Caco-2 (cell line): ENCODE data around the gene CYP4F12. TPM values are rescaled to one million over a fixed set of nuclear protein-coding genes. Genes with fewer than 3 reads are reported as not detected.

Experiments
- BruUV-seq: library from RNA; stranded (reverse); fragments of 400-500 nt; replicated peaks from 2 replicates; lab custom pipeline; 2021; lab: Mats Ljungman, UMichigan
- CTCF ChIA-PET: fragments of 300-600 bp; sonication (Branson Sonifier 250); formaldehyde crosslinking; loops from one replicate; lab custom pipeline; 2022; ENCODE audit warnings: antibody characterized with exemption; lab: Charles Lee
- POLR2A ChIA-PET: fragments of 300-600 bp; sonication (Branson Sonifier 250); formaldehyde crosslinking; loops from one replicate; lab custom pipeline; 2022; ENCODE audit warnings: antibody characterized with exemption; lab: Charles Lee
- DNase-seq, 2 experiments: peaks; one replicate each; pipeline versions ENCODE4 v3.0.0 to v3.0.0-alpha.2; 2020 to 2022
- H3K27me3 ChIP-seq: replicated peaks from 2 replicates; pipeline ENCODE4 v1.6.0; 2011; ENCODE audit warnings: low read length; ENCODE audit not compliant: control insufficient read depth, insufficient read depth
- H3K36me3 ChIP-seq: 2 replicates; pipeline ENCODE4 v1.5.1; 2011; ENCODE audit warnings: low read length; ENCODE audit not compliant: control insufficient read depth, insufficient read depth
- H3K4me1 ChIP-seq: fragments of 250-450 bp; sonication (Bioruptor Pico); 2 replicates; pipeline ENCODE4 v1.5.1; 2020; ENCODE audit warnings: mild to moderate bottlenecking
- H3K4me3 ChIP-seq: 2 replicates; pipeline ENCODE4 v1.5.1; 2011; ENCODE audit warnings: low read depth, mild to moderate bottlenecking, control low read depth, low read length
- H3K9me3 ChIP-seq: fragments of 250-450 bp; sonication (Bioruptor Pico); 2 replicates; pipeline ENCODE4 v1.5.1; 2020; ENCODE audit warnings: mild to moderate bottlenecking, moderate library complexity
- H3K27ac Mint-ChIP-seq: one replicate; pipeline ENCODE4 v1.8.0; 2022; ENCODE audit warnings: mixed read lengths; ENCODE audit not compliant: unreplicated experiment
- H3K27me3 Mint-ChIP-seq: one replicate; pipeline ENCODE4 v1.8.0; 2022; ENCODE audit warnings: mixed read lengths; ENCODE audit not compliant: insufficient read depth, unreplicated experiment
- H3K36me3 Mint-ChIP-seq: one replicate; pipeline ENCODE4 v1.8.0; 2022; ENCODE audit warnings: mild to moderate bottlenecking, mixed read lengths; ENCODE audit not compliant: insufficient read depth, unreplicated experiment
- H3K4me1 Mint-ChIP-seq: one replicate; pipeline ENCODE4 v1.8.0; 2022; ENCODE audit warnings: low read depth, mixed read lengths; ENCODE audit not compliant: unreplicated experiment
- H3K4me3 Mint-ChIP-seq: one replicate; pipeline ENCODE4 v1.8.0; 2022; ENCODE audit warnings: mild to moderate bottlenecking, moderate library complexity, mixed read lengths; ENCODE audit not compliant: unreplicated experiment
- H3K9me3 Mint-ChIP-seq: one replicate; pipeline ENCODE4 v1.8.0; 2022; ENCODE audit warnings: mixed read lengths; ENCODE audit not compliant: unreplicated experiment
- intact Hi-C: fragments of 100-400 bp; cut with micrococcal nuclease; formaldehyde crosslinking; loops from one replicate; pipeline ENCODE4 v1.10.0; 2022; ENCODE audit not compliant: unreplicated experiment
- total RNA-seq: library from RNA; stranded (reverse); gene quantifications from 2 replicates; pipeline ENCODE4 v1.2.3, GENCODE V29; 2022
- TF ChIP-seq, protein P1 (sequence below), 2 experiments: fragments of 200-600 bp in 1 of 2; IDR thresholded peaks; 1 replicate in 1 of 2; 2 replicates in 1 of 2; pipeline versions ENCODE4 v1.5.1 to v1.8.0; 2011 to 2022; ENCODE audit warnings: antibody characterized with exemption in 1 of 2, control low read depth in 1 of 2, inconsistent platforms in 1 of 2, low read depth in 1 of 2, low read length in 1 of 2, mild to moderate bottlenecking in 1 of 2, moderate library complexity in 1 of 2; ENCODE audit not compliant: insufficient read depth in 1 of 2, severe bottlenecking in 1 of 2, unreplicated experiment in 1 of 2

CYP4F12 gene
- total RNA-seq, 1 experiment from 2014 or later = 0.16 TPM

DNA sequence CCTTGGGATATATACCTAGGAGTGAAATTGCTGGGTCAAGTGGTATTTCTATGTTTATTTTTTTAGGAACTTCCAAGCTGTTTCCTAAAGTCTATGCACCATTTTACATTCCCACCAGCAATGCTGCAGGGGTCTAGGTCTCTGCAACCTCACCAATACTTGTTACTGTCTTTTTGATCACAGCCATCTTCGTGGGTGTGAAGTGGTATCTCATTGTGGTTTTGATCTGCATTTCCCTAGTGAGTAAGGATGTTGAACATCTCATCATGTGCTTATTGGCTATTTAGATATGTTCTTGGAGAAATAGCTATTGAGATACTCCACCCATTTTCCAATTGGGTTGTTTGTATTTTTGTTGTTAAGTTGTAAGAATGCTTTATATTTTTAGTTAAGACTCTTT, 57.7 kb downstream of the CYP4F12 start:
- no peaks in the 10 kb centered on the region for H3K4me1 ChIP-seq
- H3K9me3 Mint-ChIP-seq = no peaks in the 10 kb centered on the region

DNA sequence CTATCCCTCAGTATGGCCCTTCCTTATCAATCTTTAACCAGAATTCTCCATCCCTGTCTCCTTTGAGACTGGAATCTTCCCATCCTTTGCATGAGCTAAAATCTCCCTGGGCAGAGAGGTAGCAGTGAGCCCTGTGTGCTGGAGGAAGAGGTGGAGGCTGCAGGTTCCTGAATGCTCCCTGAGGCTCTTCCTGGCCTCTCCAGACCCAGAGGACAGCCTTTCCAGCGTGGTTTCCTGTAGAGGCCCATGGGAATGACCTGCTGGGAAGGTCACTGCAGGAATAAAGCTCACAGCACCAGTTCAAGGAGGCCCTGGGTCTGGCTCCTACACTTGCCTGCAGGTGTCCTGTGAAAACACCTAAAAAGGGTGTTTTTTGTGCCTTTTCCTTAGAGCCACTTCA, 59.5 kb downstream of the CYP4F12 start:
- H3K27me3 Mint-ChIP-seq = peaks cover 13% of the 10 kb centered on the region
- H3K36me3 Mint-ChIP-seq = no peaks in the 10 kb centered on the region
- H3K4me3 ChIP-seq = no peak overlapping the region
- no peak for DNase-seq
- POLR2A ChIA-PET = no interaction called here
- H3K4me1 Mint-ChIP-seq = no peaks in the 10 kb centered on the region
- H3K27me3 ChIP-seq = no peaks in the 10 kb centered on the region
- CTCF ChIA-PET = no interaction called here
- no peaks in the 10 kb centered on the region for H3K9me3 ChIP-seq
- no peak overlapping the region for H3K4me3 Mint-ChIP-seq
- no peaks in the 10 kb centered on the region for H3K36me3 ChIP-seq
- no peaks in the 10 kb centered on the region for H3K4me1 ChIP-seq
- no peak overlapping the region for H3K27ac Mint-ChIP-seq
- BruUV-seq = no TSS peak
- TF ChIP-seq, protein P1, sequence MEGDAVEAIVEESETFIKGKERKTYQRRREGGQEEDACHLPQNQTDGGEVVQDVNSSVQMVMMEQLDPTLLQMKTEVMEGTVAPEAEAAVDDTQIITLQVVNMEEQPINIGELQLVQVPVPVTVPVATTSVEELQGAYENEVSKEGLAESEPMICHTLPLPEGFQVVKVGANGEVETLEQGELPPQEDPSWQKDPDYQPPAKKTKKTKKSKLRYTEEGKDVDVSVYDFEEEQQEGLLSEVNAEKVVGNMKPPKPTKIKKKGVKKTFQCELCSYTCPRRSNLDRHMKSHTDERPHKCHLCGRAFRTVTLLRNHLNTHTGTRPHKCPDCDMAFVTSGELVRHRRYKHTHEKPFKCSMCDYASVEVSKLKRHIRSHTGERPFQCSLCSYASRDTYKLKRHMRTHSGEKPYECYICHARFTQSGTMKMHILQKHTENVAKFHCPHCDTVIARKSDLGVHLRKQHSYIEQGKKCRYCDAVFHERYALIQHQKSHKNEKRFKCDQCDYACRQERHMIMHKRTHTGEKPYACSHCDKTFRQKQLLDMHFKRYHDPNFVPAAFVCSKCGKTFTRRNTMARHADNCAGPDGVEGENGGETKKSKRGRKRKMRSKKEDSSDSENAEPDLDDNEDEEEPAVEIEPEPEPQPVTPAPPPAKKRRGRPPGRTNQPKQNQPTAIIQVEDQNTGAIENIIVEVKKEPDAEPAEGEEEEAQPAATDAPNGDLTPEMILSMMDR (IDR thresholded peaks at IDR 0.05; ENCODE audit: insufficient read depth in 1 of 2, low read depth in 1 of 2, low read length in 1 of 2, severe bottlenecking in 1 of 2, unreplicated experiment in 1 of 2) = no peak
- intact Hi-C loops = no loop called here
- no peaks in the 10 kb centered on the region for H3K9me3 Mint-ChIP-seq

More for the DNA sequence above, 57.7 kb downstream of the CYP4F12 start:
- no peaks in the 10 kb centered on the region for H3K4me1 Mint-ChIP-seq
- Histone ChIP-seq H3K9me3 (no peaks in the 10 kb centered on the region), H3K27me3 (no peaks in the 10 kb centered on the region), H3K4me3 (no peak overlapping the region), H3K36me3 (no peaks in the 10 kb centered on the region)
- no peak for DNase-seq
- intact Hi-C loops = no loop called here
- H3K27me3 Mint-ChIP-seq = peaks cover 19% of the 10 kb centered on the region
- H3K36me3 Mint-ChIP-seq = no peaks in the 10 kb centered on the region
- CTCF ChIA-PET = no interaction called here
- TF ChIP-seq, protein P1 (IDR thresholded peaks at IDR 0.05; ENCODE audit: insufficient read depth in 1 of 2, low read depth in 1 of 2, low read length in 1 of 2, severe bottlenecking in 1 of 2, unreplicated experiment in 1 of 2) = no peak
- POLR2A ChIA-PET = no interaction called here
- BruUV-seq = no TSS peak
- H3K27ac Mint-ChIP-seq = no peak overlapping the region
- no peak overlapping the region for H3K4me3 Mint-ChIP-seq

DNA sequence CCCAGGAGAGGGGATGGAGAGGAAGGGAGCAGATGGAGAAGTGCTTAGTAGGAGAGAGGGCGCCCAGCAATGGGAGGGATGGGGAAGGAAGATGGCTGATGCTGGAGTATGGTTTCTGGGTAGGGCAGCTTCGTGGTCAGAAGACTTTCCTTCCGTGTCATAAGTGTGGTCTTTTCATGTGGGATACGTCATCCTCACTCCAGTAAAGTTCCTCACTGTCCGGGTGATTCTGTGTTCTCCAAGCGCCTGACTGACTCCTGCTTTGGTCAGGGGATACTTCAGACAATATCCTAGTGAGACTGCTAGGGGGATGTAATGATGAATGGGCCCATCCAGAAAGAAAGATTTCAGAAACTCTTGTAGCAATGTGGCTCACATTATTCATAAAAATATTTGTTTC, 61.0 kb downstream of the CYP4F12 start:
- peaks cover 9% of the 10 kb centered on the region for H3K27me3 Mint-ChIP-seq
- H3K27ac Mint-ChIP-seq = no peak overlapping the region
- CTCF ChIA-PET = no interaction called here
- no TSS peak for BruUV-seq
- H3K4me3 Mint-ChIP-seq = no peak overlapping the region
- Histone ChIP-seq H3K9me3 (no peaks in the 10 kb centered on the region), H3K27me3 (no peaks in the 10 kb centered on the region), H3K4me3 (no peak overlapping the region), H3K36me3 (no peaks in the 10 kb centered on the region), H3K4me1 (no peaks in the 10 kb centered on the region)
- H3K36me3 Mint-ChIP-seq = no peaks in the 10 kb centered on the region
- no peaks in the 10 kb centered on the region for H3K4me1 Mint-ChIP-seq
- no peaks in the 10 kb centered on the region for H3K9me3 Mint-ChIP-seq
- intact Hi-C loops = no loop called here
- TF ChIP-seq, protein P1 (IDR thresholded peaks at IDR 0.05; ENCODE audit: insufficient read depth in 1 of 2, low read depth in 1 of 2, low read length in 1 of 2, severe bottlenecking in 1 of 2, unreplicated experiment in 1 of 2) = no peak
- DNase-seq = no peak
- POLR2A ChIA-PET = no interaction called here
